GM12878 (cell line): ENCODE measurements around the gene FASTK.

Source experiments
- ASH2L ChIP-seq: fragments of 300-600, 200-600 bp; sonication (generic); IDR thresholded peaks from 2 replicates; pipeline ENCODE4 v1.6.1; 2017; ENCODE audit warnings: low read depth, mild to moderate bottlenecking, borderline replicate concordance
- ATF3 ChIP-seq: IDR thresholded peaks from 2 replicates; pipeline ENCODE4 v1.6.1; 2011; ENCODE audit warnings: low read depth, mild to moderate bottlenecking, low read length, moderate library complexity, borderline replicate concordance; ENCODE audit errors: extremely low read depth
- CBX5 ChIP-seq: sonication (generic); IDR thresholded peaks from 2 replicates; pipeline ENCODE4 v1.6.1; 2016; ENCODE audit warnings: low read depth, moderate library complexity, mild to moderate bottlenecking, inconsistent platforms
- CEBPB ChIP-seq, 2 experiments: fragments of 150-350 bp in 1 of 2; IDR thresholded peaks; 2 replicates each; pipeline ENCODE4 v1.6.1; 2012 to 2014; ENCODE audit warnings: low read depth in 2 of 2, low read length in 2 of 2, borderline replicate concordance in 1 of 2, inconsistent platforms in 1 of 2
- CHD2 ChIP-seq: IDR thresholded peaks from 2 replicates; pipeline ENCODE4 v1.6.1; 2011; ENCODE audit warnings: low read depth, low read length, improper control_type of control experiment, borderline replicate concordance
- CREM ChIP-seq: IDR thresholded peaks from 2 replicates; pipeline ENCODE4 v1.6.1; 2014; ENCODE audit warnings: antibody characterized with exemption, low read depth
- CTCF ChIP-seq, 3 experiments: IDR thresholded peaks in 2 of 3; conservative IDR thresholded peaks in 1 of 3; 2 replicates each; pipeline ENCODE4 v1.5.1; 2011; ENCODE audit warnings: low read depth in 3 of 3, low read length in 3 of 3, mild to moderate bottlenecking in 3 of 3, control low read depth in 2 of 3, moderate library complexity in 2 of 3, inconsistent platforms in 1 of 3, mixed read lengths in 1 of 3; ENCODE audit not compliant: control insufficient read depth in 2 of 3, insufficient read depth in 1 of 3; ENCODE audit errors: extremely low read depth in 1 of 3
- ETV6 ChIP-seq, 2 experiments: fragments of 450-650 bp in 1 of 2; IDR thresholded peaks in 1 of 2; conservative IDR thresholded peaks in 1 of 2; 2 replicates each; pipeline ENCODE4 v1.6.1; 2014; ENCODE audit warnings: antibody characterized with exemption in 1 of 2, borderline replicate concordance in 1 of 2, low read depth in 1 of 2, mild to moderate bottlenecking in 1 of 2, moderate library complexity in 1 of 2
- MXI1 ChIP-seq: fragments of 150-350 bp; IDR thresholded peaks from 2 replicates; pipeline ENCODE4 v1.6.1; 2011; ENCODE audit warnings: low read depth, mild to moderate bottlenecking, inconsistent platforms, low read length, improper control_type of control experiment
- POLR2A ChIP-seq: IDR thresholded peaks from 2 replicates; pipeline ENCODE4 v1.6.1; 2011; ENCODE audit warnings: low read depth, mild to moderate bottlenecking, low read length
- RAD21 ChIP-seq: IDR thresholded peaks from 2 replicates; pipeline ENCODE4 v1.6.1; 2011; ENCODE audit warnings: mild to moderate bottlenecking, low read depth, low read length, moderate library complexity; ENCODE audit not compliant: insufficient read depth
- SIN3A ChIP-seq: IDR thresholded peaks from 2 replicates; pipeline ENCODE4 v1.6.1; 2012; ENCODE audit warnings: low read depth, low read length, improper control_type of control experiment
- SUPT20H ChIP-seq: IDR thresholded peaks from 2 replicates; pipeline ENCODE4 v1.6.1; 2011; ENCODE audit warnings: low read depth, mild to moderate bottlenecking, low read length, moderate library complexity, borderline replicate concordance; ENCODE audit not compliant: control insufficient read depth
- ZNF384 ChIP-seq: IDR thresholded peaks from 2 replicates; pipeline ENCODE4 v1.6.1; 2012; ENCODE audit warnings: low read depth, mild to moderate bottlenecking, low read length, improper control_type of control experiment, borderline replicate concordance

- TF ChIP-seq CTCF (IDR thresholded peaks at IDR 0.05 in 2 of 3, conservative IDR thresholded peaks at IDR 0.05 in 1 of 3; ENCODE audit: control insufficient read depth in 2 of 3, extremely low read depth in 1 of 3, insufficient read depth in 1 of 3, low read depth in 3 of 3, low read length in 3 of 3) = no peak
- TF ChIP-seq POLR2A = no peak
- TF ChIP-seq CHD2 = no peak
- TF ChIP-seq SIN3A = no peak
- TF ChIP-seq MXI1 = no peak
- no peak for TF ChIP-seq CBX5
- TF ChIP-seq SUPT20H = no peak
- TF ChIP-seq ZNF384 = no peak
- TF ChIP-seq RAD21 = no peak
- no peak for TF ChIP-seq ASH2L
- TF ChIP-seq CREM = no peak
- TF ChIP-seq CEBPB (IDR thresholded peaks at IDR 0.05; ENCODE audit: borderline replicate concordance in 1 of 2, low read depth in 2 of 2, low read length in 2 of 2) = no peak
- no peak for TF ChIP-seq ETV6 (conservative IDR thresholded peaks at IDR 0.05 in 1 of 2, IDR thresholded peaks at IDR 0.05 in 1 of 2; ENCODE audit: borderline replicate concordance in 1 of 2, low read depth in 1 of 2)
- no peak for TF ChIP-seq ATF3
Measured at GRCh38 chr7:151093748-151094147, 13.1 kb upstream of the FASTK start.
